GM12892 (cell line): ENCODE results near the gene ZNF462.

Experiments used
- POLR2A ChIP-seq: IDR thresholded peaks from 2 replicates; pipeline ENCODE4 v1.6.1; 2011; ENCODE audit warnings: low read depth, low read length, control low read depth
- POLR2AphosphoS5 ChIP-seq: IDR thresholded peaks from 2 replicates; pipeline ENCODE4 v1.6.1; 2011; ENCODE audit warnings: low read depth, low read length, control low read depth
- TAF1 ChIP-seq: IDR thresholded peaks from 2 replicates; pipeline ENCODE4 v1.6.1; 2011; ENCODE audit warnings: low read depth, mild to moderate bottlenecking, control low read depth, low read length, borderline replicate concordance

GRCh38 chr9:106816524-106816923 is 46.4 kb upstream of the ZNF462 start:
- no peak for TF ChIP-seq POLR2A
- TF ChIP-seq POLR2AphosphoS5: no peak
- no peak for TF ChIP-seq TAF1
